GM18951 (cell line): Measurements from ENCODE around the gene HIF3A.
"Not testable (repeated sequence)": the region's sequence is repeated elsewhere in the genome, so short reads cannot be mapped to it uniquely, and the experiment has no call there.

Experiments
- POLR2A ChIP-seq: IDR thresholded peaks from 4 replicates; pipeline ENCODE4 v1.6.1; 2011; ENCODE audit warnings: mild to moderate bottlenecking; ENCODE audit not compliant: insufficient read length, insufficient read depth; ENCODE audit errors: extremely low read depth
- in situ Hi-C: fragments of 300-500 bp; cut with MboI; formaldehyde crosslinking; loops from one replicate; pipeline ENCODE4 v1.12.0; 2022; ENCODE audit warnings: low sequenced_read_pairs, mixed read lengths, inconsistent platforms; ENCODE audit not compliant: unreplicated experiment

Gene HIF3A

DNA sequence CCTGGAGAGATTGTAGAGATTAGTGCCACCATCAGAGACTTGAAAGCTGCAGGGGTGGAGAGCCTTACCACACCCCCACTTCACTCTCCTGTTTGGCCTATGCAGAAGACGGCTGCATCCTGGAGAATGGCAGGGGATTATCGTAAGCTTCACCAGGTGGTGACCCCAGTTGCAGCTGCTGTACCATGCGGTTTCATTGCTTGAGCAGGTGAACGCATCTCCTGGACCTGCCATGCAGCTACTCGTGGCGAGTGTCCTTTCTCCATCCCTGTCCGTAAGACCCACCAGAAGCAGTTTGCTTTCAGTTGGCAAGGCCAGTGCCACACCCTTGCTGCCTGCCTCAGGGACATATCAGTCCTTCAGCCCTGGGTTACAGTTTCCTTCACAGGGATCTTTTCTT, 71.3 kb downstream of the HIF3A start:
- TF ChIP-seq POLR2A, result no peak
- in situ Hi-C loops, result no loop called here

DNA sequence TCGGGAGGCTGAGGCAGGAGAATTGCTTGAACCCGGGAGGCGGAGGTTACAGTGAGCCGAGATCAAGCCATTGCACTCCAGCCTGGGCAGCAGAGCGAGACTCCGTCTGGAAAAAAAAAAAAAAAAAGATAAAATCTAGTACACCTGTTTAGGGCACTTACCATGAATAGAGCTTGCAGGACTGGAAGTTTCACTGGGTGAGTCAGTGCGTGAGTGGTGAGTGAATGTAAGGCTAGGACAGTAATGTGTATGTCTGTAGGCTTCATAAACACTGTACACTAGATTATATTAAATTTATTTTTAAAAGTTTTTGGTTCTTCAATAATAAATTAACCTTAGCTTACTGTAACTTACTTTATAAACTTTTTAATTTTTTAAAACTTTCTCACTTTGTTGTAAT, 73.0 kb downstream of the HIF3A start:
- TF ChIP-seq POLR2A, result no peak
- in situ Hi-C loops, result no loop called here

DNA sequence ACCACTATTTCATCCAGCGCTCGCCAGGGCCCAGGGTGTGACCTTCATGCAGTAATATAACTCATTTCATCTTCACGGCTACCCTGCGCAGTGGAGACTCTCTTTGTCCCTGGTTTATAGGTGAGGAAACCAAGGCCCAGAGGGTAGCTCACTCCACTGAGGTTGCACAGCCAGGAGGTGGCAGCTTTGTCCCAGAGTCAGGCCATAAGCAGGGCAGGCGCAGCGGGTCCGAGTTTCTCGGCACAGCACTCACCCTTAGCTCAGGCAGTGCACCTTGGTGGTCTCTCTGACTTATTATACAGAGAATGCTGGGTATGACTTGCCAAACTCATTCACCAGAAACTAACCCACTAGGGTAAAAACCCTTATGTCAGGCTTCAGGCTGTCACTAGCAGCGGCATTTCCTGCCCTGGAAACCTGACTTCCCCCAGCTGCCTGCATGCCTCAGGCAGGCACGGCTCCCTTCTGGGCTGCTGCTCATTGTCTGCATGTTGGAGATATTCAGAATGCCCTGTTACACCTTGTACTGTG, 74.6 kb downstream of the HIF3A start:
- no peak for TF ChIP-seq POLR2A
- in situ Hi-C loops, result no loop called here

DNA sequence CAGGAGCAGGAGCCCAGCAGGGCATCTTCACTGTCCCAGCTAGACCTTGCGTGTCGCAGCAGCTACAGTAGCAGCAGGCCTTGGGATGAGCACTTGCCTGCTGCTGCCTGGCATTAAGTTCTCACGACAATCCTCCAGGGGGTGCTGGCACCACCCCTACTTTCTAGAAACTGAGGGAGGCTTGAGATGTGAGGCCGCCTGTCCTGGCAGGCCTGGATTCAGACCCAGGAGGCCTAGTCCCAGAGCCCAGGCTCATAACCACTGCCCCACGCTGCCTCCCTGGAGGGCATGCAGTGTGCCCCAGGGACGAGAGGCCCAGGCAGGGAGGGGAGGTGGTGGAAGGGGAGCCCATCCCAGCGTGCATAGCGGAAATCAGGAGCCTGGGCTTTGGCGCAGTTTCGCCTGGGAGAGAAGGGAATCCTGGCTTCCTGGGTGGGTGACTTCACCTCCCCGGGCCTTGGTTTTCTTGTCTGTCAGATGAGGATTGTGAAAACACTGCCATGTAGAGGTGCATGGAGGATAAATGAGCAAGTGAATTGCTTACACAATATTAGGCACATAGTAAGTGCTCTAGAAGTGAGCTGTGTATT, 76.2 kb downstream of the HIF3A start:
- TF ChIP-seq POLR2A, result no peak
- in situ Hi-C loops, result no loop called here

DNA sequence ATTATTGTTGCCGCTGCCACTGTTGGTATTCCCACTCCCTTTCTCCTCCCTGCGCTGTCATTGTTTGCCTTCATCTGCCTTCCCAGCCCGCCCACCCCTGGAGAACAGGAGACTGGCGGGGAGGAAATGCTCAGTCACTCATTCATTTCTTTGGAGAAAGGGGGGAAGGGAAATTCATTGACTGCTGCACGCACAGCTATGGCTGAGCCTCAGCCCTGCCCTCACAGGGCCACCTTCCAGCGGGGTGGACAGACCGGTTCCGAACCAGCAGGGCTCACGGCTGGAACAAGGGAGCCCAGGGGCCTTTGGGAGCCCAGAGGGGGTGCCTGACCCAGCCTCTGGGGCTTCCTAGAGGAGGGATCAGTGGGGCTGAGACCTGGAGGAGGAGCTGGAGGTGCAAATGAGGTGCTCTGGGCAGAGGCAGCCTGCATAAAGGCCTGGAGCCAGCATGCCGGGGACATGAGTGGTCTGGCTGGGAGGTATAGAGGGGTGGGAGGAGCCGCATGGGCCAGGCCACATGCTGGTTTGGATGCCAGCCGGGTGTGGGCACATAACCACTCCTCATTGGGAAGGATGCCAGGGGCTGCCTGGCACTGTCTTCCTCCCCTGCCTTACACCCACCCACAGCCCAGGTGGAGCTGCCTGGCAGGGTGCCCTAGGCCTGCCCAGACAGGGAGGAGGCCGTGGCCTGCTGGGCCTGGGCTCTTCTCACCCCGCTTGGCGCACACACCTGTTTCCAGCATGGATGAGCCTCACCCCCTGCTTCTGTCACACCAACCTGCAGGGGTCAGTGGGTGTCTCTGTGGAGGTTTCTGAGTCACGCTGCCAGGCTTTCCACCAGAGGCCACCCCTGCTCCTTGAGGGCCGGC, 76.9 kb downstream of the HIF3A start:
- in situ Hi-C loops, result no loop called here
- no peak for TF ChIP-seq POLR2A

DNA sequence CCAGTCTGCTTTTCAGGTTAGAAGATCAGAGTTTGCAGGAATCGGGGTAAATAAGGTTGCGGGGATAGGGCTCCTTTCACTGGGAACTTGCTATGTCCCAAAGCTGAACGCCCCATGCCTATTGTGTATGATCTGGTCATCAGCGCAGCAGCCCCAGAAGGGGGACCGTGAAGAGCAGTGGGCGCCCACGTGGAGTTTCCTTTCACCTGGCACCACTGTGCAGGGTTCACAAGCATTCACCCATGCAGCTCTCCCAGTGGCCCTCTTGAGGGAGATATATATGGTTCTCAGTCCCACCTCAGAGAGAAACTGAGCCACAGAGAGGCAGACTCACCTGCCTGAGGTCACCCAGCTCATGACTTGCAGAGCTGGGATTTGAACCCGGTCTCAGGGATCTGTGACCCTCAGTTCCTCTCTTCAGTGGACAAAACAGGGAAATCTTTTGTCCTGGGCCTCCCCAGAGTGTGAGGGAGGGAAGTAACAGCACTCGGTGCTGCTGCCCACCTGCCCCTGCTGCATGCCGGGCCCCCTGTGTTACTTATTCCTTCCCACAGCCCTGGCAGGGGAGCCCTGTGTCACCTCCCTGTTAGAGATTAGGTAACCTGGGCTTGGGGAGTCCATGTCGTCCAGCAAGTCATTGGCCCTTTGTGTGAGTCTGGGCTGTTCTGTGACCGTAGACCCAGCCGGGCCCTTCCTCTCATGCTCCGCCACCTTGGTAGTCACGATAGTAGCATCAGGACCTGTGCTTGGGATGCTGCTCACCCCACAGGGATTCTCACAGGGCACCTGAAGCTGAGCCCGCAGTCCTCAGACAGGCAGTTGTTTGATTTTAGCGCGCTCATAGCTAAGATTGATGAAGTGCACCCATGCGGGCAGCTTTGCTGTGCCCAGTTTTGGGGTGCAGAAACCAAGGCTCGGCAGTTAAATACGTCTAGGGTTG, 78.0 kb downstream of the HIF3A start:
- TF ChIP-seq POLR2A, result no peak
- in situ Hi-C loops, result no loop called here

DNA sequence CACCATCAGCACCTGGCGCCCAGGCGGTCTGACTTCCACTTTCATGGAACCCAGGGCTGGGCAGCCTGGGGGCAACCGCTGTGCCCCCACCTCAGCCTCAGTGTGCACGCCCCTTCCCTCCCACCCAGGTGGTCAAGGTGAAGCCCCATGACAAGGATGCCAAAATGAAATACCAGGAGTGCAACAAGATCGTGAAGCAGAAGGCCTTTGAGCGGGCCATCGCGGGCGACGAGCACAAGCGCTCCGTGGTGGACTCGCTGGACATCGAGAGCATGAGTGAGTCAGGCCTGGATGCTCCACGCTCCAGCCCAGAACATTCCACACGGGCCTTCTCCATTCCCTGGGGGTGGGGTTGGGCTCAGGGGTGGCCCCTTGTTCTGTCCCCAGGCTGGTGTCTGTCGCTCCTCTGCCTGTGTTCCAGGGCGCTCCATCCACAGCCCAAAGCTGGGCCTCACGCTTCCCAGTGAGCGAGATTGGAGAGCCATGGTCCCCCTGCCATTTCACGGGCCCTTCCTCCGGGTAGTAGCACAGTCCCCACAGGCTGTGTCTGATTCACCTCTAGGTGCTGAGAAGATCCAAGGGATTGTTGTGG, 78.7 kb downstream of the HIF3A start:
- in situ Hi-C loops, result not testable (repeated sequence)

DNA sequence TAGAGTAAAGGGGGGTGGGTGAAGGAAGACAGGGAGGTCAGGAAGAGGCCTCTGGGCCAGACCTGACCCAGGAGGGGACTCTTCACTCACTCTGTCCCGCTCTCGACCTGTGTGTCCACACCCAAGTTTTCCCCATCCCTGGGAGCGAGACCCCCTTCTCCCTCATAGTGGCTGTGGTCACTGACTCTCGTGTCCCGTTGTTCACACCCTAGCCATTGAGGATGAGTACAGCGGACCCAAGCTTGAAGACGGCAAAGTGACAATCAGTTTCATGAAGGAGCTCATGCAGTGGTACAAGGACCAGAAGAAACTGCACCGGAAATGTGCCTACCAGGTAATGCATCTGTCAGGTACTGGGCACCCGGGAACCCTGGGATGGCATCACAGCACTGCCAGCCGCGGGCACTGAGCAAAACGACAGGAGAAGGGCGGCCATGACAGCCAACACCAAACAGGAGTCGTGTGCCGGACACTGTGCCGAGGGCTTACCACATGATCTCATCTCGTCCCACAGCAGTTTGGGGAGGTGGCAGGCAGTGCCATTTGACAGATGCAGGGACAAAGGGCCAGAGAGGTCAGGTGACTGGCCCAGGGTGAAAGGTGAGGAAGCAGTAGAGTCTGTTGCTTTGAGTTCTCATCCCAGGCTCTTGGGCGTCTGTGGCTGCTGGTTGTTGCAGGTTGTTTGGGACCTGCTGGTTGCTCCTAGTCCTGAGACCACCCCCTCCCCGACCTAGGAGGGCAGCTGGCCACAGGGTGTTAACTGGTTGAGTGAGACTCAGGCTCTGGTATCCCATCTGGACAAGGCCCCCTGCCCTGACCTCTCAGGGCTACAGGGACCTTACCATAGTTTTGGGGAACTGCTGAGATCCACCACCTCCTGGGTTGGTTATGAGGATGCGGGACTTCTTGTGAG, 79.7 kb downstream of the HIF3A start:
- in situ Hi-C loops, result no loop called here
- no peak for TF ChIP-seq POLR2A

DNA sequence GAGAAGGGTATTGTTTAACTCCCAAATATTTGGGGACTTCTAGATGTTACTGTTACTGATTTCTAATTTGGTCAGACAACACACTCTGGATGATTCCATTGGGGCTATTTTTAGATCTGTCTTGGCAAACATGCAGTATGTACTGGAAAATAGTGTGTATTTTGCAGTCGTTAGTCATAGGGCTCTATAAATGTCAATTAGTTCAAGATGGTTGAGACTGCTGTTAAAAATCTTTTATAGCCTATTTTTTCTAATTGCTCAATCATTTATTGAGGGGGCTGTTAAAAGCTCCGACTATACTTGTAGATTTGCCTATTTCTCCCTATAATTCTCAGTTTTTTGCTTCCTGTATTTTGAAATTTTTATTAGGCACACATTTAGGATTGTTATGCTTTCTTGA, 81.4 kb downstream of the HIF3A start:
- in situ Hi-C loops, result no loop called here
- no peak for TF ChIP-seq POLR2A

DNA sequence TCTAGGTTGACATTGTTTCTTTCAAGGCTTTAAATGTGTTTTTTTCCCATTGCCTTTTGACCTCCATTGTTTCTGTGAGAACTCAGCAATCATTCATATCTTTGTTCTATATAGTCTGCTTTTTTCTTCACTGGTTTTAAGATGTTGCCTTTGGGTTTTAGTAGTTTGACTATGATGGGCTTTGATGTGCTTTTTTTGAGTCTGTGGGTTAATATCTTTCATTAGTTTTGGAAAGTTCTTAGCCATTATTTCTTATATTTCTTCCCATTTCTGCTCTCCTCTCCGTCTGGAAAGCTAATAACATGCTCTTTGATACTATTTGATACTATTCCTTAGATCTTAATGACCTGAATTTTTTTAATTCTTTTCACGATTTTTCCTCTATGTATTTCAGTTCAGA, 83.8 kb downstream of the HIF3A start:
- TF ChIP-seq POLR2A, result no peak
- in situ Hi-C loops, result no loop called here

DNA sequence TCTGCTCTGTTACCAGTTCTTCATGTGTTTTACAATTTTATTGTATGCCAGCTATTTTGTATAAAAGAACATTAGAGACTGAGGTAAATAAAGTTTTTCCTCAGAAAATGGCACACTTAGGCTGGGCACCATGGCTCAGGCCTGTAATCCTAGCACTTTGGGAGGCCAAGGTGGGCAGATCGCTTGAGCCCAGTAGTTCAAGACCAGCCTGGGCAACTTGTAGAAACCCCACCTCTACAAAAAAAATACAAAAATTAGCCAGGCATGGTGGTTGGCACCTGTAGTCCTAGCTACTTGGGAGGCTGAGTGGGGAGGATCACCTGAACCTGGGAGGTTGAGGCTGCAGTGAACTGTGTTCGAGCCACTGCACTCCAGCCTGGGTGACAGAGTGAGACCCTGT, 84.5 kb downstream of the HIF3A start:
- in situ Hi-C loops, result no loop called here
- TF ChIP-seq POLR2A, result no peak

DNA sequence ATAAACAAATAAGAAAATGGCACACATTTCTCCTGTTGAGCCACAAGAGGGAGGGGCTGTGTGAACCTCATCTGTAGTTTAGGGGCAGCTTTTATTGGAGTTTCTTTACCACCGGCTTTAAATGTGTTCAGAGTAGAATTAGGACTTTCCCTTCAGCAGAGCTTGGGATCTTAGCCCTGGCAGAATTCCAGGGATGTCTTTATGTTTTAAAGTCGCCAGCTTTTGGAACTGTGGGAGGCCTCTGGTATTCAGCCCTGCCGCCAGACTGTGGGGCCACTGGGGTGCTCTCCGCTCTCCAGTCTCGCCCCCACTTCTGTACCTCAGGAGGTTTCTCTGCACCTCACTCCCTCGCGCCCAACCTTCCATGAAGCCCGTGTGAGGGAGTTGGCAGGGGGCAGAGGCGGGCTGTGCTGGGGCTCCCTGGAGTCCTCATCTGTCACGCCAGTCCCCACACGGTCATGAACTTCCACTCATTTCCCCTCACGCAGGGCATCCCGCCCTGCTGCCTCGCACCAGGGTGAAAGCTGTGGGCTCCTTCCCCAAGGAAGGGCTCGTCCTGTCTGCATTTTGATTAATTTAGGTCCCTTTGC, 85.0 kb downstream of the HIF3A start:
- TF ChIP-seq POLR2A, result no peak
- in situ Hi-C loops, result no loop called here
